Small intestine (tissue), 7 donors: ENCODE measurements around the gene CNTN5. TPM values are rescaled to one million over a fixed set of nuclear protein-coding genes. Genes with fewer than 3 reads are reported as not detected.
A peak's percentile ranks its signal among the peaks of the same experiment; 100 is the strongest.
"Not testable (repeated sequence)": the region's sequence is repeated elsewhere in the genome, so short reads cannot be mapped to it uniquely, and the experiment has no call there.

ENCODE experiments used
- DNase-seq, 2 donors: peaks; one replicate each; pipeline versions ENCODE4 v3.0.0 to v3.0.0-alpha.2; 2013
- FAIRE-seq: peaks from 2 replicates; lab custom pipeline; 2012; peaks lifted over from hg19 to GRCh38; lab: Jason Lieb, UNC
- H3K27ac ChIP-seq, 3 donors: one replicate each; pipeline ENCODE4 v1.5.1; 2013; ENCODE audit warnings: low read length in 2 of 3, mild to moderate bottlenecking in 2 of 3, control low read depth in 1 of 3, inconsistent platforms in 1 of 3, low read depth in 1 of 3, moderate library complexity in 1 of 3
- H3K27me3 ChIP-seq, 3 donors: one replicate each; pipeline ENCODE4 v1.6.1; 2013; ENCODE audit warnings: low read length in 3 of 3, inconsistent platforms in 1 of 3; ENCODE audit not compliant: control insufficient read depth in 3 of 3, insufficient read depth in 3 of 3
- H3K36me3 ChIP-seq, 3 donors: one replicate each; pipeline ENCODE4 v1.6.1; 2013; ENCODE audit warnings: low read length in 3 of 3, inconsistent platforms in 1 of 3, low read depth in 1 of 3, mild to moderate bottlenecking in 1 of 3, moderate library complexity in 1 of 3; ENCODE audit not compliant: control insufficient read depth in 3 of 3, insufficient read depth in 2 of 3
- H3K4me1 ChIP-seq, 3 donors: one replicate each; pipeline ENCODE4 v1.6.1; 2013; ENCODE audit warnings: low read length in 2 of 3, inconsistent platforms in 1 of 3, low read depth in 1 of 3, mild to moderate bottlenecking in 1 of 3, moderate library complexity in 1 of 3; ENCODE audit not compliant: control insufficient read depth in 3 of 3, insufficient read depth in 2 of 3
- H3K4me3 ChIP-seq, 3 donors: one replicate each; pipeline ENCODE4 v1.5.1; 2013; ENCODE audit warnings: low read length in 3 of 3, control low read depth in 1 of 3, inconsistent platforms in 1 of 3, low read depth in 1 of 3, mild to moderate bottlenecking in 1 of 3, moderate library complexity in 1 of 3
- H3K9me3 ChIP-seq, 2 donors: one replicate each; pipeline ENCODE4 v1.6.1; 2013; ENCODE audit warnings: low read depth in 1 of 2, low read length in 1 of 2; ENCODE audit not compliant: control insufficient read depth in 2 of 2, insufficient read depth in 1 of 2
- WGBS, 3 donors: extraction: QIAGEN DNeasy Blood & Tissue Kit; methylation state at CpG; one replicate each; pipeline ENCODE4 v1.1.7; 2013; 5-methylcytosine and 5-hydroxymethylcytosine counted together
- polyA plus RNA-seq, 4 donors: library from polyadenylated mRNA; stranded (reverse) in 3 of 4; unstranded in 1 of 4; fragments of 200-250 nt in 3 of 4; fragments of 120-200 nt in 1 of 4; gene quantifications; one replicate each; pipeline versions ENCODE4 v1.2.1 to v1.2.3, GENCODE V29; 2013
- donor health status: healthy with polysubstance abuse.
- donor health status: control.
- donor health status: control.
- donor health status: Bipolar disorder and iron deficiency.
- donor health status: healthy.

Gene CNTN5
- polyA plus RNA-seq, 4 donors: 0.04 to 0.09 TPM; not detected in 2

DNA sequence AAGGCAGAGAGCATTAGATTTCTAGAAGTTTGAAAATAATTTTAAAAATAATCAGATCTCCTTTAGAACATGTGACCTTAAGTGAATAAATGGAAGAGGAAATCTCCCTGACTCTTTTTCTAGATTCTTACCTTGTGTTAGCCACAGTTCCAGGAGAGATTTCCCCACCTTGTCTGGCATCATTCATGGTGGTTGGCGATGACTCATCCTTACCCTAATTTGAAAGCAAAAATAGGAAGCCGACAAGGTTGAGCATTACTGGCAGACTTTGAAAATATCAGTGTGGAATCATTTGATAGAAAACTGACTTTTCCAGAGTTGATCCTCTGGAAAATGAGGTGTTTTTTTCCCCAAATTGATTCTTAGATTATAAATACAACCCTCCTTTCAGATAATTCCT is 48.1 kb downstream of the CNTN5 start:
- no peak overlapping the region for H3K4me3 ChIP-seq
- WGBS, 3 donors: 75 to 89% (median 80%) methylated on average over 2 of the region's 2 CpGs
- no peaks in the 10 kb centered on the region for H3K9me3 ChIP-seq
- H3K27ac ChIP-seq: no peak overlapping the region
- no peaks in the 10 kb centered on the region for H3K27me3 ChIP-seq
- DNase-seq: no peak
- no peaks in the 10 kb centered on the region for H3K36me3 ChIP-seq
- H3K4me1 ChIP-seq: no peaks in the 10 kb centered on the region
- FAIRE-seq: no peak

DNA sequence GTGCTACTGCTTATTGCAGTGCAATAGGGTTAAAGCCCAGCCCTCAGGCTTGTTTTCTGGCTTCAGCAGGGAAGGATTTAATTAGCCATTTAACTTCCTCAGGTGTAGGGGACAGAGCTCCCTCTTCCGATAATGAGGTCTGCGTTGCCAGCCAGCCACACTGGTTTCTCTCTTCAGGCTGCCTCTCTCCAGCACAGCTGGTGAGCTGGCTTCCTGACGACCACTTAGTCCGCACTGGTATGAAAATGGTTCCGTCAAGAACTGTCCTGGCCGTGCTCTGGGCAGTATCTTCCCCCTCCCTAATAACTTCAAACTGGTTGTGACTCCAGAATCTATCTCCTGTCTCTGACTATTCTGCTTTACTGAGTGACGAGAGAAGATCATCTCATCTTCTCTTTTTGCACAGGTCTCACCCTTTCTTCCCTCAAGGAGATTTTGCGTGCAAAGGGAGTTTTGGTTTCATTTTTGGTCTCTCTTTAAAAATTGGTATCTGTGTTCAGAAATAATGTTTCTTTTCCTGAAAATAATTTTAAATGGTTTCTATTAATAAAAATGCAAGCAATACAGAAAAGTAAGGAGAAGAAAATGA is 49.2 kb downstream of the CNTN5 start:
- no peaks in the 10 kb centered on the region for H3K4me1 ChIP-seq
- DNase-seq: peak; percentile 3 to 6
- FAIRE-seq: no peak
- H3K27me3 ChIP-seq: no peaks in the 10 kb centered on the region
- 7 to 8% (median 7%) methylated on average over 8 of the region's 8 CpGs for WGBS, 3 donors
- no peaks in the 10 kb centered on the region for H3K36me3 ChIP-seq
- no peak overlapping the region for H3K27ac ChIP-seq
- H3K4me3 ChIP-seq: peak overlapping the region in 2 of 3 donors; percentile 26 to 35
- H3K9me3 ChIP-seq: no peaks in the 10 kb centered on the region

DNA sequence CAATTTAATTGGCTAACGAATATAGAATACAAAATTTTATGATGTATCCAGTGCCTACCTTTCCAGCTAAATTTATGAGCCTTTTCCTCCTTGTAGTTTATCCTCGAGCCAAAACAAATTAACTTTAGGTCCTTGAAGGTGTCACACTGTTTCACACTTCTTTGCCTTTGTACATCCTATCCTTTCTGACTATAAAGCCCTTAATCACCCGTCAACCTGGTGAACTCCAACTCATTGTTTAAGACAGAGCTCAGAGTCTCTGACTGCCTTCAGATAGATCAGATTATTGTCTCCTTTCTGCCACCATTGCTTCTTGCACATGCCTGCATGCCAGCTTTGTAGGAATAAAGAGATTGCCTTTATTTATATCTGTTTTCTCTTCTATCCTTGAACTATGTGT is 58.8 kb downstream of the CNTN5 start:
- Histone ChIP-seq H3K9me3 (no peaks in the 10 kb centered on the region), H3K27me3 (no peaks in the 10 kb centered on the region), H3K4me1 (no peaks in the 10 kb centered on the region), H3K27ac (no peak overlapping the region), H3K36me3 (no peaks in the 10 kb centered on the region), H3K4me3 (no peak overlapping the region)
- 45 to 60% (median 45%) methylated on average over 3 of the region's 3 CpGs for WGBS, 3 donors
- DNase-seq (no peak), FAIRE-seq (no peak)

DNA sequence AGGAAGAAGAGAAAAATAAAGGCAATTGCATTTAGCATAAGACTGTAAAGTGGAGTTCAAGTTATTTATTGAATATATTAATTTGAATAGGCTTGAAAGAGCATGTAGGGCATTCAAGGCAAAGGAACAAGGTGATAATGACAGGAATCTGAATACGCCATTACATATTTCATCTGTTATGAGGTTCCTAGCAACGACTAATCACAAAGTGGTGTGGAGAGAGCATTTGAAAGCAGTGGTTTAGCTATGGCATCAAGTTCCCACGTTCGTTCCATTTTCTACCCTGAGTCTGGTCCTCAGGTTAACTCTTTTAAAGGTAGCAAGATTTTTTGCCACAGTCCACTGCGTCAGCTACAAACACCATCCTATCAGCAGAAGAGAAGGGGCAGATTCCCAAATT is 59.4 kb downstream of the CNTN5 start:
- no peak for FAIRE-seq
- DNase-seq: no peak
- H3K27me3 ChIP-seq: no peaks in the 10 kb centered on the region
- no peaks in the 10 kb centered on the region for H3K9me3 ChIP-seq
- no peaks in the 10 kb centered on the region for H3K36me3 ChIP-seq
- WGBS, 3 donors: 66 to 74% (median 69%) methylated on average over 5 of the region's 5 CpGs
- H3K4me1 ChIP-seq: no peaks in the 10 kb centered on the region
- no peak overlapping the region for H3K4me3 ChIP-seq
- no peak overlapping the region for H3K27ac ChIP-seq

DNA sequence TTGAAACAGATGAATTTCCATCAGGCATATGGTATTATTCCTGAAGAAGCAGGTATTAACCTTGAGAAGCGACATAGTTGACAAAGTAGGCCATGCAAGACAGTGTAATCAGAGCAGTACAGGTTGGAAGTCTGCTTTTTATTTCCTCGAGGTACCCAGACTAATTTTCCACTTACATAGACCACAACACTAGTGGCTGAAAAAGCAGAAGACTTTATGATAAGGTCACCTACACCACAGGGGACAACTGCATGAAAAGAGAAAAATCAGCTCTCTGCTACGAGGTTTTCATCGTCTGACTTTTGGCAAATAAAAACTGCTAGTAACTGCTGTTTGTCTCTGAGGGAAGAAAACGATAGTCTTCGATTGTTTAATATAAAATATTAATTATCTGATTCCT is 77.5 kb downstream of the CNTN5 start:
- H3K36me3 ChIP-seq: no peaks in the 10 kb centered on the region
- no peak overlapping the region for H3K27ac ChIP-seq
- no peak for FAIRE-seq
- H3K27me3 ChIP-seq: no peaks in the 10 kb centered on the region
- WGBS, 3 donors: 64 to 67% (median 66%) methylated on average over 6 of the region's 6 CpGs
- H3K4me3 ChIP-seq: no peak overlapping the region
- peaks cover 0 to 8% of the 10 kb centered on the region in 2 donors for H3K9me3 ChIP-seq
- no peaks in the 10 kb centered on the region for H3K4me1 ChIP-seq
- no peak for DNase-seq

DNA sequence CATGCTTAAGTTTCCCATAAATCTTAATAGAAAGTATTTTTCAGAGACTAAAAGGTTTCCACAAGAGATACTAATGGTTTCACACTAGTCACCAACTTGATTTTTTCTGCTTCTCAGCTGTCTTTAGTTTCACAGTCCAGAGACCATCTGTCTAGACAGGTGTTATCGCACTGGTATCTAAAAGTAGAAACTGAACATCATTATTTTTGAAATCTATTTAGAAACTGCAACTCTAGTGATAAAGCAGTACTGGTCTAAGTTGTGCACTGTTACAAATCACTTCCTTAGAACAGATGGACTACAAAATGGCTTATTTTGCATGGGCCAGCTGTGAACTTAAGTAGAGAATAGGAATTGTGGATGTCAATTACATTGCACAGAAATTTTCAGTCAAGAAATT is 78.0 kb downstream of the CNTN5 start:
- WGBS, 3 donors: 74 to 94% (median 89%) methylated on average over 1 of the region's 1 CpG
- no peak for DNase-seq
- Histone ChIP-seq H3K4me3 (no peak overlapping the region), H3K36me3 (no peaks in the 10 kb centered on the region), H3K9me3 (peaks cover 0 to 8% of the 10 kb centered on the region in 2 donors), H3K27me3 (no peaks in the 10 kb centered on the region), H3K27ac (no peak overlapping the region), H3K4me1 (no peaks in the 10 kb centered on the region)
- FAIRE-seq: no peak

DNA sequence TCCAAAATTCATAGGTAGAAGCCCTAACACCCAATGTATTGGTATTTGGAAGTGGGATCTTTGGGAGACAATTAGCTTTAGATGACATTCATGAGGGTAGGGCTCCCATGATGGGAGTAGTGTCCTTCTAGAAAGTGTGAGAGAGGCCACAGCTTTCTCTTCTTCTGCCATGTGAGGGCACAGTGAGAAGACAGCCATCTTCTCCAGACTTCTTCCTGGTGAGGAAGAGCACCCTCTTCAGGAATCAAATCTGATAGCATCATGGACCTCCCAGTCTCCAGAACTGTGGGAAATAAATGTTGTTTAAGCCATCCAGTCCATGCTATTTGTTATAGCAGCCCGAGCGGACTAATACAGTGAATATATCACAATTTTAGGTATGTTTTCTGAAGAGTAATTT is 96.9 kb downstream of the CNTN5 start:
- DNase-seq (no peak), FAIRE-seq (no peak)
- no peak overlapping the region for H3K27ac ChIP-seq
- H3K36me3 ChIP-seq: no peaks in the 10 kb centered on the region
- no peaks in the 10 kb centered on the region for H3K27me3 ChIP-seq
- H3K4me3 ChIP-seq: no peak overlapping the region
- H3K4me1 ChIP-seq: no peaks in the 10 kb centered on the region
- WGBS, 3 donors: 92 to 97% (median 94%) methylated on average over 2 of the region's 2 CpGs
- H3K9me3 ChIP-seq: no peaks in the 10 kb centered on the region

DNA sequence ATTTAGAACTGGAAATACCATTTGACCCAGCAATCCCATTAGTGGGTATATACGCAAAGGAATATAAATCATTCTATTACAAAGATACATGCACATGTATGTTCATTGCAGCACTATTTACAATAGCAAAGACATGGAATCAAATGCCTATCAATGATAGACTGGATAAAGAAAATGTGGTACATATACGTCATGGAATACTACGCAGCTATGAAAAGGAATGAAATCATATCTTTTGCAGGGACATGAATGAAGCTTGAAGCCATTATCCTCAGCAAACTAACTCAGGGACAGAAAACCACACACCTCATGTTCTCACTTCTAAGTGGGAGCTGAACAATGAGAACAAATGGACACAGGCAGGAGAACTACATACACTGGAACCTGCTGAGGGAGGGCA is 113.1 kb downstream of the CNTN5 start:
- not testable (repeated sequence) for H3K27ac ChIP-seq, H3K27me3 ChIP-seq, H3K4me1 ChIP-seq, H3K36me3 ChIP-seq, DNase-seq, H3K9me3 ChIP-seq, FAIRE-seq, H3K4me3 ChIP-seq
- 84 to 95% (median 88%) methylated on average over 3 of the region's 3 CpGs for WGBS, 3 donors

DNA sequence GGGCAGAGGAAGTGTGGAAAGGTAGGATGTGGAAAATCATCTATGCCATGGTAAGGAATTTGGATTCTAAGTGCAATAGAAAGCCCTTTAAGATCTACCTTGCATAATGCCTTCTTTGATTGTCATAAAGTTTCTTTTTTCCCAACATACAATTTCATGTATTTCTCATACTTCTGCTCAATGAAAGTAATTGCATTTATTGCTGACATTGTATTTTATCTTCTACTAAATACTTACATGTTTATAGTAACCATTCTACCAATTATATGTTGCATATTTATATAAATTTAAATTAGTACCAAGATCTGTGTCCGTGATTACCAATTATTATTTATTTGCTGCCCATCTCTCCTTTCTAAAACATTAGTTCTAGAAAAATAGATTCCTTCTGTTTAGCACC is 114.8 kb downstream of the CNTN5 start:
- DNase-seq (no peak), FAIRE-seq (no peak)
- 70 to 91% (median 72%) methylated on average over 1 of the region's 1 CpG for WGBS, 3 donors
- Histone ChIP-seq H3K9me3 (peaks cover 0 to 2% of the 10 kb centered on the region in 2 donors), H3K36me3 (no peaks in the 10 kb centered on the region), H3K27me3 (no peaks in the 10 kb centered on the region), H3K4me3 (no peak overlapping the region), H3K27ac (no peak overlapping the region), H3K4me1 (no peaks in the 10 kb centered on the region)
